GM18519 (cell line): ENCODE data around the gene SNX15.

Source experiments
- ATAC-seq: cut with Tn5 transposase; IDR thresholded peaks from one replicate; pipeline ENCODE4 v1.9.1; 2021; ENCODE audit warnings: mild to moderate bottlenecking, moderate library complexity; ENCODE audit not compliant: unreplicated experiment, low FRiP score

Gene SNX15

DNA sequence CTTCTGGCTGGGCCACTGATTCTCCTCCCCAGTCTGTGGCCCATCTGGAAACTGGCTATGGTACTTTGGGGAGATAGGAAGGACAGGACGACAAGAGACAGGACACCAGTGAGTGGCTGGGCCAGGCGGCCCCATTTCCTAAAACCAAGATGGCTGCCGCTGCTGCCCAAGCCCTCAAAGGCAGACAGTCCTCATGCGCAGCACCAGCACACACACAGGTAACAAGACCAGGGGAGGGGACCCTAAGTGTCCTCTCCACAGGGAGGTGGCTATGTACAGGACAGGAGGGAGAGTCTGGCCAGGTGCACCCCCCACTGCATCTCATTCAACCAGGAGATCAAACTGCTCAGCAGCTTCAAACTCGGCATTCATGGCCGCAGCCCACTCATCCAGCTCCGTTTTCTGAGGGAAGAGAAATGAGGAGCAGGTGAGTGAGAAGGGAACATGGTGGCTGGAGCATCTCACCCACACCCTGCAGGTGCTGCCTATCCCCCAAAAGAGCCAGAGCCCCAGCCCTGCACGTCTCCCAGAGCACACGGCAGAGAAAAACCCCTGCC is 51.6 kb downstream of the SNX15 start:
- ATAC-seq: no peak

DNA sequence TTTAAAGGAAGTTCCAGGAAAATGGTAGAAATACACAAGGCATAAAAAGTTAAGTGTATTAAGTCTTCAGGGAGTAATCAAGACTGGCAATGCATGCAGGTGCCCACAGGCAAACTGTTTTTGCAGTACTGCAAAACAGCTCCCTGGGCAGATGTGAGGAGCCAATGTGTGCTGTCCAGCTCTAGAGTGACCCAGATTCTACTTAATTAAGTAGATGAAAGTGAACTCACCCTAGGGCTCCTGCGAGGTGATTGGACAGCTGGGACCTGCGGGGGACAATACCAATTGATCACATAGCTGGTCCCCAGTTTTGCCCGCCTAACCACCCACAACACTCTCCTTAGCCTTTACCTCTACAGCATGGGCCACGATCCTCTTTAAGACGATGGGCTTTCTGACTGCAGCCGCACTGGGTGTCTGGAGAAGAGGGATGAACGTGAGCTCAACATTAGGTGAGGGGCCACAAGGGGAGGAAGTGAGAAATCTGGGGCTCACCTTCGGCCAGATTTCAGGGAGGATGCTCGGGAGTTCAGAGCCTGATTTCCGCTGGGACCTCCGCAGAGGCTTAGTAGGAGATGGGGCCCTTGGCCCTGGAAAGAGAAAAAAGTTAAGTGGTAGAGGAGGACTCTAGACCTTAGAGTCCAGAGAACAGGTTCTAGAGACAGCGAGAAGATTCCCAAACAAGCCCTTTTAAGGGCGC is 56.0 kb downstream of the SNX15 start:
- ATAC-seq: no peak

DNA sequence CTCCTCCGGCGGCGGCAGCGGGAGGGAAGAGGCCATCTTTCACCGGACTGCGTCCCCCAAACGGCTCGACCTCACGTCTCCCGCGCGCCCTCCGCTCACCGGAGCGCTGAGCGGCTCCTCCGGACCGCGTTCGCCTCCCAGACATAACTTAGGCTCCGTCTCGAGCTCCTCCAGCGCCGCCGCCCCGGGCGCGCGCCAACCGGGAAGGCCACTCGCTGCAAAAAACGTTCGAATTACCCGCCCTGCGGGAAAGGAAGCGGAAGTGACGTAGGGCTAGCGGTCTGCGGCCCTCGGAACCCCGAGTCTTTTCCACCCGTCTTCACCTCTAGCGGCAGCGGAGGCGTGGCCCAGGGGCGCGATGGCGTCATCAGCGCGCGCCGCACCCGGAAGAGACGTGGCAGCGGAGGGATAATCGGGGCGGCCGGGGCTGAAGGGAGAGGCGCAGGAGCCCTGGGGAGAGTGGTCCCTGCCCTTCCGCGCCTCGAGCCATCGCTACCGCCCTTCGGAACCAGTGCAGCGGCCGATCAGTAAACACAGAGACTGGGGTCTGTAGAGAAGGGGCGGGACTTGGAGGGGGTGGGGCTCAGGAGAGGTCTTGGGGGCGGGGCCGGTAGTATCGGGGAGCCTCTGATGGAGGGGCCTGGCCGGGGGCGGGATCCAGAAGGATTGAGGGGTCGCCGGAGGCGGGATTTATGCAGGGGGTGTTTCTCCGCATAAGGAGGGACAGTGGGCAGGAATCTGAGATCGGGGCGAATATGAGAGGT is 56.8 kb downstream of the SNX15 start, which contains the start of the genes CDCA5 and ZFPL1:
Gene CDCA5, minus strand, starts transcription at position 207 of the 764 bp plus-strand sequence. Its CDS starts 62 bp downstream, at position 145.
Gene ZFPL1, plus strand, starts transcription at position 389 of the 764 bp plus-strand sequence. CDS start 477 bp downstream, outside the sequence.
- peak; percentile 71 for ATAC-seq

DNA sequence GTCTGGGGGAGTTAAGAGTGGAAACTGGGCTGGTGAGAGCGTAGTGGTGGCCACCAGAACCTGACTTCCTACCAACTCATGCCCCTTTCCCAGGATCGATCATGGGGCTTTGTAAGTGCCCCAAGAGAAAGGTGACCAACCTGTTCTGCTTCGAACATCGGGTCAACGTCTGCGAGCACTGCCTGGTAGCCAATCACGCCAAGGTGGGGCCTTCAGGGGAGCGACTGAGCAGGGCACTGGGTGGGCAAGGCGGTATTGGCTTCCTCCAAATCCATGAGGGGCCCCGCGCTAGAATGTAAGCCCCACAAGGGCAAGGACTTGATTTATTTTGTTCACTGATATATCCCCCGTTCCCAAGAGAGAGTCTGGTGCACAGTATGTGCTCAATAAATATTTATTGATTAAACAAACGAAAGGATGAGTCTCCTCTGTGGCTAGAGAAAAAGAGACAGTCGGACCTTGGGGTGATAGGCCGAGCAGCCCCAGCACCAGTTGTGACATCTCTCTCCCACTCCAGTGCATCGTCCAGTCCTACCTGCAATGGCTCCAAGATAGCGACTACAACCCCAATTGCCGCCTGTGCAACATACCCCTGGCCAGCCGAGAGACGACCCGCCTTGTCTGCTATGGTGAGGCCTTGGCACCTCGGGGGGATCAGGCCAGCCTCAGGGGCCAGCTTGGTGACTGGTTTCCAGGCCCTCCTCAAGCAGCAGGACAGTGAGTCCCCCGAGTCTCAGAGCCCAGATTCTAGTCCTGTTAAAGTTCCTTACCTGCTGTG is 57.5 kb downstream of the SNX15 start:
- no peak for ATAC-seq

DNA sequence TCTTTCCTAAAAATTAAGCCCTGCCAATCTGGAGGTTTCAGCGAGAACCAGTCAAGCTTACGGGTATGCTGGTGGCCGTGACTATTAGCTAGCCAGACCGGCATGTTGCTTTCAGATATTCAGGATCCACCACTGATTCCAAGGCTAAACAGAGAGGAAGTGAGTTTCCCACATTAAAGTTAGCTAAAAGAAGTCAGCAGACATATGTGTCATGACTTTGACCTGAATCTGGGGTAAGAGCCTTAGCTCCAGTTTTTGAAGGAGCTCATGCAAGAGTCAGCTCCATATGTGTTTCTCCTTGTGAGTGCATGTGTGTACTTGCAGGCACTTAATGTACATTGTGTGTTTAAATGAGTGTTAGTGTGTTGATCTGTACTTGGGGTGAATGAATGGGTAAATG is 58.2 kb downstream of the SNX15 start:
- no peak for ATAC-seq

DNA sequence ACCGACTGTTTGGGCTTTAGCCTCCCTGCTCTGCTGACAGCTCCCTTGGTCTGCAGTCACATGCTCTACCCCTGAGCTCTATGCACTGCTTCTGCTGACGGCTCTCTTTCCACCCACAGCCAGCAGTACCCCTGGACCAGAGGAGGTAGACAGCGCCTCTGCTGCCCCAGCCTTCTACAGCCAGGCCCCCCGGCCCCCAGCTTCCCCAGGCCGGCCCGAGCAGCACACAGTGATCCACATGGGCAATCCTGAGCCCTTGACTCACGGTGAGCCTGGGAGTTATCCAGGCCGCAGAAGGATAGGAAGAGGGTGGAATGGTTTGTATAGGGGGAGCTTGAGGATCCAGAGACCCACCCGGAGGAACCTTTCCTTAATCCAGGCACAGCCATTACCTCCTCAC is 59.6 kb downstream of the SNX15 start:
- ATAC-seq: no peak

DNA sequence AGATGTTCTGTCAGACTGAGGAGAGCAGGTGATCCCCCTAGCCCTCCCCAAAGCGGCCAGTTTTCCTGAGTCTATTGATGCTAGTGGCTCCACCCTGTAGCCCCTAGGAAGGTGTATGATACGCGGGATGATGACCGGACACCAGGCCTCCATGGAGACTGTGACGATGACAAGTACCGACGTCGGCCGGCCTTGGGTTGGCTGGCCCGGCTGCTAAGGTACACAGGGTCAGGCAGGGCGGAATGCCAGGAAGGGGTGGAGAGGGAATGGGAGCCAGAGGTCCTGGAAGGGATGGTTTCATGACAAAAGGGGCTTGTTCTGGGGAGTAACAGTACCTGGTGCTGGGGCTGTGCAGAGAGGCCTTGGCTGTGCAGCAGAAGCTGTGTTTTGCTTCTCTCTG is 60.0 kb downstream of the SNX15 start:
- no peak for ATAC-seq

DNA sequence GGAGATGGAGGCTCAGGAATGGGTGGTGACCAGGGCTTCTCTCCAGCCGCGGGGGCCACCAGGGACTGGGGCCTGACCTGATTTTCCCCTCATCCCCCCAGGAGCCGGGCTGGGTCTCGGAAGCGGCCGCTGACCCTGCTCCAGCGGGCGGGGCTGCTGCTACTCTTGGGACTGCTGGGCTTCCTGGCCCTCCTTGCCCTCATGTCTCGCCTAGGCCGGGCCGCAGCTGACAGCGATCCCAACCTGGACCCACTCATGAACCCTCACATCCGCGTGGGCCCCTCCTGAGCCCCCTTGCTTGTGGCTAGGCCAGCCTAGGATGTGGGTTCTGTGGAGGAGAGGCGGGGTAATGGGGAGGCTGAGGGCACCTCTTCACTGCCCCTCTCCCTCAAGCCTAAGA is 60.6 kb downstream of the SNX15 start:
- no peak for ATAC-seq

DNA sequence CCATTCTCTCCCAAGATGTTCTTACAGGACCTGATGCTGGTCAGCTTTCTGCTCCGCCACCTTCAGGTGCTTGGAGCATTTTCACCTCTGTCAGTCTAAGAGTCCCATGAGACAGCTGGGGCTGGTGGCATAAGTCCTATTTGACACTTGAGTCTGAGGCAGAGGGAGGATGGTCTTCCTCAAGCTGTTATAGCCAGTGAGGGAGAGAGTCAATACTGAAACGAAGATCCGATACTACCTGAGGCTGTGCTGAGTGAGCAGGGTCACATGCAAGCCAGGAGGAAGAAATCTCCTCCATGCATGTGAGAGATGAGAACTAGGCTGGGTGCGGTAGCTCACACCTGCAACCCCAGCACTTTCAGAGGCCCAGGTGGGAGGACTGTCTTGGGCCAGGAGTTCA is 62.4 kb downstream of the SNX15 start:
- no peak for ATAC-seq
